GM12878 (cell line): Measurements from ENCODE around the gene GSTO1. TPM values are rescaled to one million over a fixed set of nuclear protein-coding genes. Genes with fewer than 3 reads are reported as not detected.

Source experiments
- ATAC-seq: fragments of 200-7000 bp; cut with Tn5 transposase; 3 replicates; pipeline ENCODE4 v1.9.1; 2020; ENCODE audit warnings: mild to moderate bottlenecking, moderate library complexity
- BruUV-seq: library from RNA; stranded (reverse); fragments of 400-500 nt; replicated peaks from 2 replicates; lab custom pipeline; 2021; lab: Mats Ljungman, UMichigan
- CTCF ChIA-PET: fragments of 300-600 bp; sonication (Branson Sonifier 250); formaldehyde crosslinking; extraction: SDS; loops from one replicate; lab custom pipeline; 2021; ENCODE audit warnings: inconsistent platforms; lab: Yijun Ruan, JAX
- POLR2A ChIA-PET: fragments of 350-600 bp; formaldehyde crosslinking; extraction: SDS; loops from one replicate; lab custom pipeline; 2021; ENCODE audit warnings: inconsistent platforms; lab: Charles Lee
- RAD21 ChIA-PET: fragments of 300-600 bp; sonication (Branson Sonifier 250); formaldehyde crosslinking; loops from one replicate; lab custom pipeline; 2023; ENCODE audit warnings: antibody characterized with exemption; ENCODE audit not compliant: unreplicated experiment; lab: Charles Lee
- SMC1A ChIA-PET: fragments of 300-600 bp; sonication (Branson Sonifier 250); formaldehyde crosslinking; loops from one replicate; lab custom pipeline; 2023; ENCODE audit not compliant: unreplicated experiment, uncharacterized antibody; lab: Charles Lee
- DNase-seq: peaks from one replicate; pipeline ENCODE4 v3.0.0-alpha.2; 2011; ENCODE audit warnings: low read depth, low spot score
- FAIRE-seq: peaks from 3 replicates; lab custom pipeline; 2011; peaks lifted over from hg19 to GRCh38; lab: Jason Lieb, UNC
- H2AFZ ChIP-seq: 2 replicates; pipeline ENCODE4 v1.6.0; 2011; ENCODE audit warnings: low read depth, low read length, control low read depth; ENCODE audit not compliant: control insufficient read depth
- H3K27ac ChIP-seq: 2 replicates; pipeline ENCODE4 v1.5.1; 2011; ENCODE audit warnings: control low read depth; ENCODE audit not compliant: control insufficient read depth, insufficient read depth
- H3K27me3 ChIP-seq, 2 experiments: replicated peaks in 1 of 2; 2 replicates each; pipeline versions ENCODE4 v1.6.0 to v1.6.1; 2011; ENCODE audit warnings: low read length in 1 of 2; ENCODE audit not compliant: control insufficient read depth in 2 of 2, insufficient read depth in 2 of 2
- H3K36me3 ChIP-seq, 2 experiments: 2 replicates each; pipeline ENCODE4 v1.5.1; 2011; ENCODE audit warnings: low read length in 1 of 2; ENCODE audit not compliant: control insufficient read depth in 2 of 2, insufficient read depth in 2 of 2
- H3K4me1 ChIP-seq: 2 replicates; pipeline ENCODE4 v1.6.1; 2011; ENCODE audit warnings: mild to moderate bottlenecking, low read length, moderate library complexity, mixed read lengths; ENCODE audit not compliant: control insufficient read depth, insufficient read depth
- H3K4me2 ChIP-seq: 2 replicates; pipeline ENCODE4 v1.6.0; 2011; ENCODE audit warnings: control low read depth; ENCODE audit not compliant: control insufficient read depth, insufficient read depth
- H3K4me3 ChIP-seq: fragments of 200-600 bp; sonication (generic); 2 replicates; pipeline ENCODE4 v1.5.1; 2016
- H3K79me2 ChIP-seq: 2 replicates; pipeline ENCODE4 v1.6.0; 2011; ENCODE audit warnings: low read length; ENCODE audit not compliant: control insufficient read depth, insufficient read depth
- H3K9ac ChIP-seq: 2 replicates; pipeline ENCODE4 v1.8.0; 2011; ENCODE audit warnings: low read length, control low read depth, mixed read lengths; ENCODE audit not compliant: control insufficient read depth, insufficient read depth
- H3K9me3 ChIP-seq: replicated peaks from 3 replicates; pipeline ENCODE4 v1.5.1; 2011; ENCODE audit warnings: mild to moderate bottlenecking, low read length; ENCODE audit not compliant: control insufficient read depth, insufficient read depth
- H4K20me1 ChIP-seq: 2 replicates; pipeline ENCODE4 v1.6.0; 2011; ENCODE audit not compliant: control insufficient read depth, insufficient read depth
- BACH1 ChIP-seq: fragments of 450-650 bp; IDR thresholded peaks from 2 replicates; pipeline ENCODE4 v1.6.1; 2017; ENCODE audit warnings: mild to moderate bottlenecking, borderline replicate concordance
- CBX3 ChIP-seq: fragments of 200-600 bp; sonication (generic); IDR thresholded peaks from 2 replicates; pipeline ENCODE4 v1.6.1; 2016; ENCODE audit warnings: low read depth, borderline replicate concordance
- CHD1 ChIP-seq: IDR thresholded peaks from 2 replicates; pipeline ENCODE4 v1.6.1; 2012; ENCODE audit warnings: low read depth, low read length, improper control_type of control experiment
- ETV6 ChIP-seq, 2 experiments: fragments of 450-650 bp in 1 of 2; IDR thresholded peaks in 1 of 2; conservative IDR thresholded peaks in 1 of 2; 2 replicates each; pipeline ENCODE4 v1.6.1; 2014; ENCODE audit warnings: antibody characterized with exemption in 1 of 2, borderline replicate concordance in 1 of 2, low read depth in 1 of 2, mild to moderate bottlenecking in 1 of 2, moderate library complexity in 1 of 2
- MTA3 ChIP-seq: IDR thresholded peaks from 2 replicates; pipeline ENCODE4 v1.6.1; 2012; ENCODE audit warnings: low read length, inconsistent platforms, borderline replicate concordance
- NRF1 ChIP-seq: conservative IDR thresholded peaks from 2 replicates; pipeline ENCODE4 v1.6.1; 2011; ENCODE audit warnings: mild to moderate bottlenecking, low read depth, low read length, improper control_type of control experiment
- RAD21 ChIP-seq: IDR thresholded peaks from 2 replicates; pipeline ENCODE4 v1.6.1; 2011; ENCODE audit warnings: mild to moderate bottlenecking, low read depth, low read length, moderate library complexity; ENCODE audit not compliant: insufficient read depth
- SPI1 ChIP-seq: IDR thresholded peaks from 2 replicates; pipeline ENCODE4 v1.6.1; 2011; ENCODE audit warnings: low read depth, mild to moderate bottlenecking, low read length, moderate library complexity, borderline replicate concordance; ENCODE audit not compliant: insufficient read depth
- STAT3 ChIP-seq: IDR thresholded peaks from 2 replicates; pipeline ENCODE4 v1.6.1; 2011; ENCODE audit warnings: low read depth, low read length, improper control_type of control experiment
- TCF12 ChIP-seq: IDR thresholded peaks from 2 replicates; pipeline ENCODE4 v1.6.1; 2011; ENCODE audit warnings: low read depth, mild to moderate bottlenecking, low read length
- TCF3 ChIP-seq: IDR thresholded peaks from 2 replicates; pipeline ENCODE4 v1.6.1; 2012; ENCODE audit warnings: low read depth, mild to moderate bottlenecking, low read length, borderline replicate concordance; ENCODE audit not compliant: insufficient read depth
- WGBS: methylation state at CpG from one replicate; pipeline ENCODE4 v1.1.6; 2016; ENCODE audit warnings: low lambda C conversion rate; ENCODE audit not compliant: insufficient replicate concordance, insufficient coverage; ENCODE audit errors: missing lambda C conversion rate; 5-methylcytosine and 5-hydroxymethylcytosine counted together
- in situ Hi-C: fragments of 300-500 bp; cut with MboI; formaldehyde crosslinking; loops from 9 replicates; pipeline ENCODE4 v1.14.3; 2018; ENCODE audit warnings: mixed read lengths
- intact Hi-C: fragments of 100-400 bp; cut with micrococcal nuclease; formaldehyde crosslinking; loops from one replicate; pipeline ENCODE4 v1.14.2; 2022; ENCODE audit not compliant: unreplicated experiment
- polyA plus RNA-seq, 11 experiments: library from polyadenylated mRNA; depleted of rRNA in 4 of 11; unstranded in 6 of 11; stranded (reverse) in 5 of 11; fragments of >200 nt; fragmentation: Nextera tagmentation in 4 of 11; fragmentation: Illumina TruSeq in 1 of 11; extraction: Ambion mirVana in 4 of 11; extraction: Trizol in 1 of 11; gene quantifications; 1 replicate in 1 of 11; 2 replicates in 10 of 11; pipeline versions ENCODE4 v1.2.1 to v1.2.3, GENCODE V29; 2011 to 2016; ENCODE audit warnings: inconsistent platforms in 2 of 11, missing spikeins in 2 of 11, low read depth in 1 of 11
- total RNA-seq, 4 experiments: library from RNA; depleted of rRNA in 3 of 4; stranded (reverse); fragments of >200 nt in 3 of 4; fragmentation: Illumina TruSeq in 1 of 4; extraction: Trizol in 1 of 4; gene quantifications; 2 replicates each; pipeline versions ENCODE4 v1.2.1 to v1.2.3, GENCODE V29; 2013 to 2021
- TF ChIP-seq, protein P1 (sequence below): fragments of 450-650 bp; IDR thresholded peaks from 2 replicates; pipeline ENCODE4 v1.6.1; 2017; ENCODE audit warnings: mild to moderate bottlenecking
- TF ChIP-seq, protein P2 (sequence below): IDR thresholded peaks from 2 replicates; pipeline ENCODE4 v1.6.1; 2011; ENCODE audit warnings: borderline replicate concordance, low read depth, mild to moderate bottlenecking, moderate library complexity, mixed read lengths, low read length; ENCODE audit not compliant: insufficient read depth; ENCODE audit errors: extremely low read length

Gene GSTO1
- total and polyA plus RNA-seq, 10 of the 15 experiments (the other 5 are each of a cell fraction or from before 2014, with no cell fraction given), result 53.1 to 197 (median 112) TPM

DNA sequence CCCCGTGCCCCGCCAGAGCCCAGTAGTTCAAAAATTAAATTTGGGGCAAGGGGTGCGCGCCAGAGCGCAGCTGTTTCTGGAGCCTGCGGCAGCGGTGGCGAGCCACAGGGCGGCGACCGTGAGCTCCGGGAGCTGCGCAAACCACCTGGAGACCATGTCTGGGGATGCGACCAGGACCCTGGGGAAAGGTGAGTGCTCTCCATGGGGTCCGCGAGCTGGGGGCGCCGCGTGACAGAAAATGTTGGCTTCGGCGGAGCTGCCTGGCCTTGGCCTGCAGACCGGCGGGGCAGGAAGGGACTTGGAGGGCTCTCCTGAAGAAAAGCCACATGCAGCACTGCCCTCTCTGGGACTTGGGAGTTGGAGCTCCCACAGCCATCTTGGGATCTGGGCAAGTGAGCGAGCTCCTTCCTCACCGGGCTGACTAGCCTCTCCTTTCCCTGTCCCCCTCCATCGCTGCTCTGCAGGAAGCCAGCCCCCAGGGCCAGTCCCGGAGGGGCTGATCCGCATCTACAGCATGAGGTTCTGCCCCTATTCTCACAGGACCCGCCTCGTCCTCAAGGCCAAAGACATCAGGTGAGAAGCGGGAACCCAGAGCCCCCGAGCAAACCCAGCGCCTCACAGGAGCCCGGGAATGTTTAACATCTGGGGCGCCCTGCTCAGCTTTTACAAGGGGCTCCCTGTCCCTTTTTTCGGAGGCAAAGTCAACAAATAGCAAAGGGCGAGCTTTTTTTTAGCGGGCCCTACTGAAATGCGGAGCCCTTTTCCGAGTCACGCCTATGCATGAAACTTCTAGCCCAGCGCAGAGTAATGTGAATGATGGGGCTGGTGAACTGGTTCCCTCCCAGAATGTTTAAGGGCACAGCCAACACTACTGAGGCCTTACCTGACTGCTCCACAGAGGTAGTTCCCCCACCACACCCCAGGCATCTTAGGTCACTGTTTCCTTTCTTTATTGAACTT, 20.4 kb downstream of the GSTO1 start (continued):
- TF ChIP-seq STAT3 (no peak), TCF3 (0 out of 2 replicates have a peak, but pooled peaks have one; percentile 68), MTA3 (no peak), NRF1 (no peak), TCF12 (0 out of 2 replicates have a peak, but pooled peaks have one; percentile 37), CHD1 (no peak), RAD21 (peak; percentile 36; the same call in 1 of the 2 replicates)
- TF ChIP-seq, protein P1, sequence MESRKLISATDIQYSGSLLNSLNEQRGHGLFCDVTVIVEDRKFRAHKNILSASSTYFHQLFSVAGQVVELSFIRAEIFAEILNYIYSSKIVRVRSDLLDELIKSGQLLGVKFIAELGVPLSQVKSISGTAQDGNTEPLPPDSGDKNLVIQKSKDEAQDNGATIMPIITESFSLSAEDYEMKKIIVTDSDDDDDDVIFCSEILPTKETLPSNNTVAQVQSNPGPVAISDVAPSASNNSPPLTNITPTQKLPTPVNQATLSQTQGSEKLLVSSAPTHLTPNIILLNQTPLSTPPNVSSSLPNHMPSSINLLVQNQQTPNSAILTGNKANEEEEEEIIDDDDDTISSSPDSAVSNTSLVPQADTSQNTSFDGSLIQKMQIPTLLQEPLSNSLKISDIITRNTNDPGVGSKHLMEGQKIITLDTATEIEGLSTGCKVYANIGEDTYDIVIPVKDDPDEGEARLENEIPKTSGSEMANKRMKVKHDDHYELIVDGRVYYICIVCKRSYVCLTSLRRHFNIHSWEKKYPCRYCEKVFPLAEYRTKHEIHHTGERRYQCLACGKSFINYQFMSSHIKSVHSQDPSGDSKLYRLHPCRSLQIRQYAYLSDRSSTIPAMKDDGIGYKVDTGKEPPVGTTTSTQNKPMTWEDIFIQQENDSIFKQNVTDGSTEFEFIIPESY, result no peak

DNA sequence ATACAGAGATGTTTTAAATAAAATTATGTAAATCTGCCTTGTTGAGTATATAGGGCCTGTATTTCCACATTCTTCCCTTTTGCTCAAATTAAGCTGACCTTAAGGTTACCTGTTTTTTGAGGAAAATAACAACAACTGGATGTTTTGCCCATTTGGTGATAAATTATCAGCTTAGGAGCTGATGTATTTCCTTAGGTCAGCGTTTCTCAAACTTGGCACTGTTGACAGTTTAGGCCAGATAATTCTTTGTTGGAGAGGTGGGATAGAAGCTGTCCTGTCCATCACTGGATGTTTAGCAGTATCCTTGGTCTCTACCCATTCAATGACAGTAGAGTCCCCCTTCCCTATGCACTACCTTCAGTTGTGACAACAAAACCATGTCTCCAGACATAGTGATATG, 21.5 kb downstream of the GSTO1 start:
- POLR2A ChIA-PET, result no interaction called here
- intact Hi-C loops, result no loop called here
- RAD21 ChIA-PET, result interaction anchor here (3.7 kb wide), 1 partner anchor 75 kb away, joined by 24 read pairs; no protein-coding TSS in a partner anchor
- H4K20me1 ChIP-seq, result no peaks in the 10 kb centered on the region
- H3K4me2 ChIP-seq, result no peak overlapping the region
- no peaks in the 10 kb centered on the region for H3K9me3 ChIP-seq
- CTCF ChIA-PET, result interaction anchor here (0.6 to 9.3 kb wide), 9 partner anchors 9 to 100 kb away, joined by 3 to 120 read pairs (median 27); partner anchors contain the start of genes CFAP58 and GSTO1
- 64% methylated on average over 1 of the region's 1 CpG for WGBS
- no TSS peak for BruUV-seq
- in situ Hi-C loops, result no loop called here
- H3K9ac ChIP-seq, result no peak overlapping the region
- H2AFZ ChIP-seq, result no peak overlapping the region
- no peak overlapping the region for H3K4me3 ChIP-seq
- SMC1A ChIA-PET, result interaction anchor here (0.9 to 4.0 kb wide), 5 partner anchors 10 to 75 kb away, joined by 3 to 38 read pairs (median 3); no protein-coding TSS in a partner anchor
- H3K27ac ChIP-seq, result no peak overlapping the region
- no peak for DNase-seq
- no peaks in the 10 kb centered on the region for H3K36me3 ChIP-seq
- H3K4me1 ChIP-seq, result no peaks in the 10 kb centered on the region
- H3K79me2 ChIP-seq, result no peaks in the 10 kb centered on the region
- FAIRE-seq, result no peak
- no peak for ATAC-seq
- H3K27me3 ChIP-seq, result peaks cover 2% of the 10 kb centered on the region in 2 experiments; a peak in 3 of 4 replicates
- TF ChIP-seq BACH1 (no peak), CBX3 (no peak), ETV6 (conservative IDR thresholded peaks at IDR 0.05 in 1 of 2, IDR thresholded peaks at IDR 0.05 in 1 of 2; ENCODE audit: borderline replicate concordance in 1 of 2, low read depth in 1 of 2) (no peak), SPI1 (no peak)
- TF ChIP-seq, protein P2, sequence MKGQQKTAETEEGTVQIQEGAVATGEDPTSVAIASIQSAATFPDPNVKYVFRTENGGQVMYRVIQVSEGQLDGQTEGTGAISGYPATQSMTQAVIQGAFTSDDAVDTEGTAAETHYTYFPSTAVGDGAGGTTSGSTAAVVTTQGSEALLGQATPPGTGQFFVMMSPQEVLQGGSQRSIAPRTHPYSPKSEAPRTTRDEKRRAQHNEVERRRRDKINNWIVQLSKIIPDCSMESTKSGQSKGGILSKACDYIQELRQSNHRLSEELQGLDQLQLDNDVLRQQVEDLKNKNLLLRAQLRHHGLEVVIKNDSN, result no peak
